Activated naive CD4-positive, alpha-beta T cell treated with Interleukin-2 at 50 U/mL for 16 hours (primary cell): ENCODE results near the gene STAM.
"Not testable (repeated sequence)": the region's sequence is repeated elsewhere in the genome, so short reads cannot be mapped to it uniquely, and the experiment has no call there.

ENCODE experiments used
- DNase-seq: peaks from one replicate; pipeline ENCODE4 v3.0.0-alpha.2; 2020

STAM gene

GRCh38 chr10:17682236-17682946, 38.4 kb downstream of the STAM start:
- no peak for DNase-seq

- no peak for DNase-seq
These were observed 39.6 kb downstream of the STAM start for GRCh38 chr10:17683541-17683940.

- DNase-seq, result no peak
These were observed 40.6 kb downstream of the STAM start for GRCh38 chr10:17684537-17684936.

- DNase-seq, result peak; percentile 36
These were observed 41.4 kb downstream of the STAM start for GRCh38 chr10:17685233-17685840.

GRCh38 chr10:17687117-17687831, 43.3 kb downstream of the STAM start:
- DNase-seq, result no peak

- DNase-seq, result no peak
These were observed 45.2 kb downstream of the STAM start for GRCh38 chr10:17689137-17689536.

GRCh38 chr10:17693009-17693408, 49.1 kb downstream of the STAM start:
- DNase-seq, result no peak

- no peak for DNase-seq
These were observed 54.7 kb downstream of the STAM start for GRCh38 chr10:17698696-17699095.

GRCh38 chr10:17701301-17701700, 57.4 kb downstream of the STAM start:
- no peak for DNase-seq

GRCh38 chr10:17703706-17704105, 59.8 kb downstream of the STAM start:
- no peak for DNase-seq

GRCh38 chr10:17708821-17709220, 64.9 kb downstream of the STAM start:
- DNase-seq, result no peak

- DNase-seq, result no peak
These were observed 65.5 kb downstream of the STAM start for GRCh38 chr10:17709492-17709891.

GRCh38 chr10:17710181-17710580, 66.2 kb downstream of the STAM start:
- no peak for DNase-seq

GRCh38 chr10:17712053-17712452, 68.1 kb downstream of the STAM start:
- no peak for DNase-seq

GRCh38 chr10:17712717-17713471, 68.9 kb downstream of the STAM start:
- DNase-seq, result no peak

GRCh38 chr10:17713758-17714157, 69.8 kb downstream of the STAM start:
- no peak for DNase-seq

GRCh38 chr10:17716161-17716560, 72.2 kb downstream of the STAM start:
- DNase-seq, result no peak

GRCh38 chr10:17722317-17723014, 78.5 kb downstream of the STAM start:
- DNase-seq, result not testable (repeated sequence)

GRCh38 chr10:17725703-17726102, 81.8 kb downstream of the STAM start:
- no peak for DNase-seq

- DNase-seq, result no peak
These were observed 85.7 kb downstream of the STAM start for GRCh38 chr10:17729630-17730029.

- no peak for DNase-seq
These were observed 86.7 kb downstream of the STAM start for GRCh38 chr10:17730667-17731066.

GRCh38 chr10:17731331-17732020, 87.5 kb downstream of the STAM start:
- DNase-seq, result no peak
